Loucy (cell line): Measurements from ENCODE around the gene KIFC1.

Experiments
- H2AFZ ChIP-seq: fragments of 200-600 bp; sonication (generic); 2 replicates; pipeline ENCODE4 v1.6.0; 2016; ENCODE audit warnings: antibody characterized with exemption, mild to moderate bottlenecking, low read length, moderate library complexity
- H3F3A ChIP-seq: fragments of 200-600 bp; 2 replicates; pipeline ENCODE4 v1.6.0; 2016; ENCODE audit warnings: antibody characterized with exemption, low read depth, mild to moderate bottlenecking
- H3K27me3 ChIP-seq: fragments of 200-600 bp; sonication (generic); 2 replicates; pipeline ENCODE4 v1.6.1; 2014; ENCODE audit warnings: low read length, mild to moderate bottlenecking; ENCODE audit not compliant: insufficient read depth, poor library complexity, severe bottlenecking
- H3K36me3 ChIP-seq: fragments of 200-600 bp; sonication (generic); 2 replicates; pipeline ENCODE4 v1.6.1; 2016; ENCODE audit warnings: low read length; ENCODE audit not compliant: insufficient read depth
- H3K4me1 ChIP-seq: fragments of 200-600 bp; sonication (generic); 2 replicates; pipeline ENCODE4 v1.5.1; 2014; ENCODE audit warnings: low read length, mild to moderate bottlenecking; ENCODE audit not compliant: insufficient read depth, poor library complexity, severe bottlenecking
- H3K4me2 ChIP-seq: fragments of 200-600 bp; sonication (generic); 2 replicates; pipeline ENCODE4 v1.6.0; 2014; ENCODE audit warnings: antibody characterized with exemption, low read length, low read depth, mild to moderate bottlenecking; ENCODE audit not compliant: poor library complexity, severe bottlenecking
- H3K4me3 ChIP-seq: fragments of 200-600 bp; sonication (generic); 2 replicates; pipeline ENCODE4 v1.5.1; 2014; ENCODE audit warnings: low read length, mild to moderate bottlenecking, mixed read lengths; ENCODE audit not compliant: poor library complexity, severe bottlenecking
- H3K79me2 ChIP-seq: fragments of 200-600 bp; sonication (generic); 2 replicates; pipeline ENCODE4 v1.6.1; 2014; ENCODE audit warnings: low read length; ENCODE audit not compliant: insufficient read depth
- H3K9ac ChIP-seq: fragments of 200-600 bp; sonication (generic); 2 replicates; pipeline ENCODE4 v1.6.0; 2014; ENCODE audit warnings: mild to moderate bottlenecking, low read depth, low read length, moderate library complexity; ENCODE audit not compliant: poor library complexity, severe bottlenecking
- H3K9me2 ChIP-seq: fragments of 200-600 bp; sonication (generic); replicated peaks from 2 replicates; pipeline ENCODE4 v1.6.1; 2016; ENCODE audit warnings: low read depth, low read length, mixed read lengths
- H3K9me3 ChIP-seq: fragments of 200-600 bp; sonication (generic); 2 replicates; pipeline ENCODE4 v1.6.1; 2014; ENCODE audit warnings: mild to moderate bottlenecking, antibody characterized with exemption, low read length, low read depth; ENCODE audit not compliant: insufficient read depth
- H4K20me1 ChIP-seq: fragments of 200-600 bp; sonication (generic); 2 replicates; pipeline ENCODE4 v1.6.0; 2014; ENCODE audit warnings: antibody characterized with exemption, low read length, mild to moderate bottlenecking; ENCODE audit not compliant: insufficient read depth, poor library complexity, severe bottlenecking
- CTCF ChIP-seq: fragments of 200-600 bp; sonication (generic); conservative IDR thresholded peaks from 2 replicates; pipeline ENCODE4 v1.5.1; 2014; ENCODE audit warnings: mild to moderate bottlenecking, antibody characterized with exemption, low read length
- EZH2phosphoT487 ChIP-seq: fragments of 200-600 bp; IDR thresholded peaks from 2 replicates; pipeline ENCODE4 v1.6.1; 2018; ENCODE audit warnings: antibody characterized with exemption, mild to moderate bottlenecking, moderate library complexity, borderline replicate concordance

Gene KIFC1

GRCh38 chr6:33428966-33429749 is 37.5 kb downstream of the KIFC1 start:
- Histone ChIP-seq H3K4me2 (peak overlapping the region; percentile 72), H4K20me1 (peaks cover 25% of the 10 kb centered on the region), H3K79me2 (peaks cover 26% of the 10 kb centered on the region; the same call in 1 of the 2 replicates), H3K9me3 (no peaks in the 10 kb centered on the region), H2AFZ (no peak overlapping the region), H3F3A (0 out of 2 replicates have a peak, but pooled peaks cover 4% of the 10 kb centered on the region), H3K4me3 (peak overlapping the region; percentile 65), H3K9ac (peak overlapping the region; percentile 15), H3K9me2 (no peaks in the 10 kb centered on the region), H3K36me3 (no peaks in the 10 kb centered on the region), H3K4me1 (peaks cover 46% of the 10 kb centered on the region), H3K27me3 (no peaks in the 10 kb centered on the region)
- TF ChIP-seq CTCF, result no peak
- no peak for TF ChIP-seq EZH2phosphoT487

- Histone ChIP-seq H3K36me3 (no peaks in the 10 kb centered on the region), H3K9ac (no peak overlapping the region), H3K4me2 (peak overlapping the region; percentile 72), H3K4me3 (no peak overlapping the region), H4K20me1 (peaks cover 25% of the 10 kb centered on the region), H2AFZ (no peak overlapping the region), H3K27me3 (no peaks in the 10 kb centered on the region), H3K9me2 (no peaks in the 10 kb centered on the region), H3K4me1 (peaks cover 41% of the 10 kb centered on the region), H3K9me3 (no peaks in the 10 kb centered on the region), H3K79me2 (peaks cover 23% of the 10 kb centered on the region; the same call in 1 of the 2 replicates), H3F3A (0 out of 2 replicates have a peak, but pooled peaks cover 4% of the 10 kb centered on the region)
- no peak for TF ChIP-seq CTCF
- TF ChIP-seq EZH2phosphoT487, result no peak
Observed at GRCh38 chr6:33429750-33430052, 38.1 kb downstream of the KIFC1 start.

- peaks cover 3% of the 10 kb centered on the region; the same call in 1 of the 2 replicates for H3K36me3 ChIP-seq
- no peak overlapping the region for H3K4me2 ChIP-seq
- 0 out of 2 replicates have a peak, but pooled peaks cover 4% of the 10 kb centered on the region for H3F3A ChIP-seq
- no peaks in the 10 kb centered on the region for H3K9me3 ChIP-seq
- TF ChIP-seq EZH2phosphoT487, result no peak
- no peak for TF ChIP-seq CTCF
- H3K4me3 ChIP-seq, result no peak overlapping the region
- peaks cover 19% of the 10 kb centered on the region; the same call in 1 of the 2 replicates for H3K79me2 ChIP-seq
- H3K9ac ChIP-seq, result no peak overlapping the region
- peaks cover 25% of the 10 kb centered on the region for H4K20me1 ChIP-seq
- H3K4me1 ChIP-seq, result peaks cover 34% of the 10 kb centered on the region
- H3K27me3 ChIP-seq, result no peaks in the 10 kb centered on the region
- H3K9me2 ChIP-seq, result no peaks in the 10 kb centered on the region
- H2AFZ ChIP-seq, result no peak overlapping the region
Observed at GRCh38 chr6:33430334-33430733, 38.7 kb downstream of the KIFC1 start.
